GM06990 (cell line): ENCODE data around the gene CELSR2.

Experiments
- DNase-seq: peaks from one replicate; pipeline ENCODE4 v3.0.0-alpha.2; 2011; ENCODE audit not compliant: insufficient read length; ENCODE audit errors: extremely low read depth
- H3K27me3 ChIP-seq: replicated peaks from 2 replicates; pipeline ENCODE4 v1.6.0; 2011; ENCODE audit warnings: low read length; ENCODE audit not compliant: control insufficient read depth, insufficient read depth
- H3K36me3 ChIP-seq: 2 replicates; pipeline ENCODE4 v1.5.1; 2011; ENCODE audit warnings: low read length; ENCODE audit not compliant: control insufficient read depth, insufficient read depth
- H3K4me3 ChIP-seq: replicated peaks from 2 replicates; pipeline ENCODE4 v1.5.1; 2011; ENCODE audit warnings: low read depth, mild to moderate bottlenecking, control low read depth, low read length
- CTCF ChIP-seq: IDR thresholded peaks from 2 replicates; pipeline ENCODE4 v1.5.1; 2011; ENCODE audit warnings: low read length, control low read depth, mild to moderate bottlenecking, inconsistent platforms; ENCODE audit not compliant: insufficient read depth, poor library complexity, severe bottlenecking

The CELSR2 gene

GRCh38 chr1:109254621-109255096, 5.3 kb downstream of the CELSR2 start:
- Histone ChIP-seq H3K4me3 (no peak overlapping the region), H3K27me3 (no peaks in the 10 kb centered on the region; the same call in 1 of the 2 replicates), H3K36me3 (no peaks in the 10 kb centered on the region)
- TF ChIP-seq CTCF = no peak
- DNase-seq = no peak

DNA sequence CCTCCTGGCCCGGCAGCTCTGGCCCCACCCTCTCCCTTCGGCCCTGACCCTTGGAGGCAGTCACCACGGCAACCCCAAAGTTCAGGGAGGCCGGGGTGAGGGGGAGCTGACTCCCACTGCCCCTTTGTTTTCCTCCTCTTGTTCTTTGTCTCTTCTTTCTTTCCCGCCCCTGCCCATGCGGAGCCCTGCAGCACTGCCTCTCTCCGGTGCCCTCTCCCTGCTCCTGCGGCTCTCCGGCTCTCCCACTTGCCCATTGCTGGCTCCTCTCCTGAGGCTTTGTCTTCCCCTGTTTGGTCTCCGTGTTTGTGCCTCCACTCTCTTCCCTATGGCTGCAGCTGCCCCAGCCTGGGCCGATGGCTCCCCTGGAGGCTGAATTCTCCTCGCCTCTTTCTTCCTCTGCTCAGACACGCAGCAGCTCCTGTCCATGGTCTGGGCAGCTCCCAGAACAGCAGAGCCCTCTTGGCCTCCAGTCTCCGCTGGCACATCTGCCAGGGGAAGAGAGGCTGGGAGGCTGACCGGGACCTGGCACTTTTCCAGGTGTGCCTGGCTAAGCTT, 5.8 kb downstream of the CELSR2 start:
- DNase-seq = no peak
- Histone ChIP-seq H3K36me3 (no peaks in the 10 kb centered on the region), H3K27me3 (no peaks in the 10 kb centered on the region; the same call in 1 of the 2 replicates), H3K4me3 (no peak overlapping the region)
- TF ChIP-seq CTCF = no peak

DNA sequence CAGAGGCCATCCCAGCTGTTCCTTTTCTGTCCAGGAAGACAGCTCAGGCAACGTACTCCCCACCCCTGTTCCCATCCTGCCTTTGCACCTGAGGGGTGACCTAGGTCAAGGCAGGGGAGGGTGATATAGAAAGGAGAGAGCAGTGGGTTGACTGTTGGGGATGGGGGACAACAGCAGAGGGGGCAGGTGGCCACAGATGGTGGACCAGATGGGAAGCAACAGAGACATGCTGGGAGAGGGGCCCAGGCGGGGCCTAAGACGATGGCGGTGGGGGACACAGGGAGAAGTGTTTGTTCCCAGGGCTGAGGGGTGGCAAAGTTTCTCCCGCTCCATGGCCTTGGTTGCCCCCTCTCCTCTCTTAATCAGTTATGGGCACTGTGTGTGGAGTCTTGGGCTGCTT, 6.3 kb downstream of the CELSR2 start:
- no peak for DNase-seq
- no peak for TF ChIP-seq CTCF
- Histone ChIP-seq H3K27me3 (no peaks in the 10 kb centered on the region), H3K36me3 (no peaks in the 10 kb centered on the region), H3K4me3 (no peak overlapping the region)

- H3K27me3 ChIP-seq = no peaks in the 10 kb centered on the region
- no peaks in the 10 kb centered on the region for H3K36me3 ChIP-seq
- TF ChIP-seq CTCF = no peak
- no peak overlapping the region for H3K4me3 ChIP-seq
- no peak for DNase-seq
These were observed 6.7 kb downstream of the CELSR2 start for GRCh38 chr1:109256085-109256484.

- Histone ChIP-seq H3K27me3 (no peaks in the 10 kb centered on the region), H3K36me3 (no peaks in the 10 kb centered on the region), H3K4me3 (no peak overlapping the region)
- DNase-seq = no peak
- TF ChIP-seq CTCF = no peak
These were observed 7.8 kb downstream of the CELSR2 start for GRCh38 chr1:109256971-109257681.
